ENCODE measurements around the gene SETMAR. TPM values are rescaled to one million over a fixed set of nuclear protein-coding genes. Genes with fewer than 3 reads are reported as not detected.
"Not testable (repeated sequence)": the region's sequence is repeated elsewhere in the genome, so short reads cannot be mapped to it uniquely, and the experiment has no call there.

The SETMAR gene
- total RNA-seq, 3 donors from 2014 or later: 11.3 to 15.4 (median 13.2) TPM

GRCh38 chr3:4323246-4324027, 20.3 kb downstream of the SETMAR start:
- Histone ChIP-seq H3K36me3 (ENCODE audit: low read depth) (no peaks in the 10 kb centered on the region), H3K4me1 (ENCODE audit: low read depth) (peaks cover 9% of the 10 kb centered on the region), H3K4me3 (no peak overlapping the region), H3K9me3 (peaks cover 3% of the 10 kb centered on the region)
- ATAC-seq (no peak), DNase-seq (no peak)
- intact Hi-C loops (cut with DNase I, micrococcal nuclease): no loop called here
- TF ChIP-seq CTCF (IDR thresholded peaks at IDR 0.05): no peak

GRCh38 chr3:4326868-4327267, 23.7 kb downstream of the SETMAR start:
- no peak for ATAC-seq
- intact Hi-C loops (cut with DNase I, micrococcal nuclease): no loop called here
- no peak for DNase-seq
- Histone ChIP-seq H3K4me1 (ENCODE audit: low read depth) (no peaks in the 10 kb centered on the region), H3K9me3 (peaks cover 11% of the 10 kb centered on the region), H3K4me3 (no peak overlapping the region), H3K36me3 (ENCODE audit: low read depth) (no peaks in the 10 kb centered on the region)
- TF ChIP-seq CTCF (IDR thresholded peaks at IDR 0.05): no peak

GRCh38 chr3:4329806-4330205, 26.6 kb downstream of the SETMAR start:
- ATAC-seq: not testable (repeated sequence)
- H3K9me3 ChIP-seq: peaks cover 11% of the 10 kb centered on the region

GRCh38 chr3:4332111-4332510, 28.9 kb downstream of the SETMAR start:
- no peak for TF ChIP-seq CTCF (IDR thresholded peaks at IDR 0.05)

More at GRCh38 chr3:4329806-4330205, 26.6 kb downstream of the SETMAR start:
- intact Hi-C loops (cut with DNase I, micrococcal nuclease); H3K4me1 ChIP-seq (ENCODE audit: low read depth); DNase-seq; H3K4me3 ChIP-seq; H3K36me3 ChIP-seq (ENCODE audit: low read depth): not testable (repeated sequence)

GRCh38 chr3:4332574-4332973, 29.4 kb downstream of the SETMAR start:
- H3K4me1 ChIP-seq (ENCODE audit: low read depth): no peaks in the 10 kb centered on the region
- ATAC-seq: no peak
- TF ChIP-seq CTCF (IDR thresholded peaks at IDR 0.05): no peak
- intact Hi-C loops (cut with DNase I, micrococcal nuclease): no loop called here
- peaks cover 7% of the 10 kb centered on the region for H3K9me3 ChIP-seq
- H3K36me3 ChIP-seq (ENCODE audit: low read depth): no peaks in the 10 kb centered on the region
- no peak overlapping the region for H3K4me3 ChIP-seq
- no peak for DNase-seq

More at GRCh38 chr3:4332111-4332510, 28.9 kb downstream of the SETMAR start:
- Histone ChIP-seq H3K4me3 (no peak overlapping the region), H3K4me1 (ENCODE audit: low read depth) (no peaks in the 10 kb centered on the region), H3K36me3 (ENCODE audit: low read depth) (no peaks in the 10 kb centered on the region), H3K9me3 (peaks cover 9% of the 10 kb centered on the region)
- ATAC-seq (no peak), DNase-seq (no peak)
- intact Hi-C loops (cut with DNase I, micrococcal nuclease): no loop called here

GRCh38 chr3:4332991-4333390, 29.8 kb downstream of the SETMAR start:
- TF ChIP-seq CTCF (IDR thresholded peaks at IDR 0.05): no peak
- H3K4me1 ChIP-seq (ENCODE audit: low read depth): no peaks in the 10 kb centered on the region
- no peak overlapping the region for H3K4me3 ChIP-seq
- H3K36me3 ChIP-seq (ENCODE audit: low read depth): no peaks in the 10 kb centered on the region
- no peak for ATAC-seq
- no peak for DNase-seq
- intact Hi-C loops (cut with DNase I, micrococcal nuclease): no loop called here
- peaks cover 7% of the 10 kb centered on the region for H3K9me3 ChIP-seq
